ENCODE results near the gene RICTOR. TPM values are rescaled to one million over a fixed set of nuclear protein-coding genes. Genes with fewer than 3 reads are reported as not detected.

The RICTOR gene
- total RNA-seq, 2 donors from 2014 or later: 21.5 to 36.8 TPM

- WGBS: 89% methylated on average over 4 of the region's 4 CpGs
- Histone ChIP-seq H3K27me3 (replicated peaks; ENCODE audit: insufficient read depth) (no peaks in the 10 kb centered on the region), H3K36me3 (peaks cover 0 to 9% of the 10 kb centered on the region in 2 donors), H3K27ac (no peak overlapping the region), H3K4me1 (replicated peaks) (no peaks in the 10 kb centered on the region), H3K4me3 (no peak overlapping the region), H3K9me3 (no peaks in the 10 kb centered on the region)
- TF ChIP-seq CTCF (IDR thresholded peaks at IDR 0.05) (no peak), POLR2AphosphoS5 (IDR thresholded peaks at IDR 0.05) (no peak), POLR2A (IDR thresholded peaks at IDR 0.05) (no peak)
- DNase-seq (ENCODE audit: low spot score): no peak
- intact Hi-C loops (cut with DNase I): no loop called here
Observed at GRCh38 chr5:38944282-38944681, 129.9 kb downstream of the RICTOR start.

GRCh38 chr5:38941912-38942311 is 132.3 kb downstream of the RICTOR start:
- H3K4me1 ChIP-seq (replicated peaks): no peaks in the 10 kb centered on the region
- 97% methylated on average over 2 of the region's 2 CpGs for WGBS
- H3K27ac ChIP-seq: no peak overlapping the region
- no peak for DNase-seq (ENCODE audit: low spot score)
- no peaks in the 10 kb centered on the region for H3K27me3 ChIP-seq (replicated peaks; ENCODE audit: insufficient read depth)
- no peak overlapping the region for H3K4me3 ChIP-seq
- no peaks in the 10 kb centered on the region for H3K9me3 ChIP-seq
- peaks cover 0 to 9% of the 10 kb centered on the region in 2 donors for H3K36me3 ChIP-seq
- no peak for TF ChIP-seq POLR2AphosphoS5 (IDR thresholded peaks at IDR 0.05)
- no peak for TF ChIP-seq CTCF (IDR thresholded peaks at IDR 0.05)
- no peak for TF ChIP-seq POLR2A (IDR thresholded peaks at IDR 0.05)
- intact Hi-C loops (cut with DNase I): no loop called here

GRCh38 chr5:38940230-38940858 is 133.9 kb downstream of the RICTOR start:
- H3K27me3 ChIP-seq (replicated peaks; ENCODE audit: insufficient read depth): no peaks in the 10 kb centered on the region
- H3K4me1 ChIP-seq (replicated peaks): no peaks in the 10 kb centered on the region
- peaks cover 0 to 9% of the 10 kb centered on the region in 2 donors for H3K36me3 ChIP-seq
- H3K9me3 ChIP-seq: no peaks in the 10 kb centered on the region
- H3K4me3 ChIP-seq: no peak overlapping the region
- TF ChIP-seq CTCF (IDR thresholded peaks at IDR 0.05) (no peak), POLR2AphosphoS5 (IDR thresholded peaks at IDR 0.05) (no peak), POLR2A (IDR thresholded peaks at IDR 0.05) (no peak)
- intact Hi-C loops (cut with DNase I): no loop called here
- DNase-seq (ENCODE audit: low spot score): no peak
- H3K27ac ChIP-seq: no peak overlapping the region
- 56% methylated on average over 2 of the region's 2 CpGs for WGBS

GRCh38 chr5:38938973-38939372 is 135.2 kb downstream of the RICTOR start:
- Histone ChIP-seq H3K9me3 (no peaks in the 10 kb centered on the region), H3K27ac (no peak overlapping the region), H3K4me3 (no peak overlapping the region), H3K36me3 (peaks cover 0 to 9% of the 10 kb centered on the region in 2 donors), H3K27me3 (replicated peaks; ENCODE audit: insufficient read depth) (no peaks in the 10 kb centered on the region), H3K4me1 (replicated peaks) (no peaks in the 10 kb centered on the region)
- no peak for DNase-seq (ENCODE audit: low spot score)
- TF ChIP-seq POLR2AphosphoS5 (IDR thresholded peaks at IDR 0.05) (no peak), CTCF (IDR thresholded peaks at IDR 0.05) (no peak), POLR2A (IDR thresholded peaks at IDR 0.05) (no peak)
- 45% methylated on average over 1 of the region's 1 CpG for WGBS
- intact Hi-C loops (cut with DNase I): no loop called here

GRCh38 chr5:38938424-38938823 is 135.8 kb downstream of the RICTOR start:
- no peak overlapping the region for H3K4me3 ChIP-seq
- 78% methylated on average over 1 of the region's 1 CpG for WGBS
- DNase-seq (ENCODE audit: low spot score): no peak
- H3K36me3 ChIP-seq: peaks cover 0 to 9% of the 10 kb centered on the region in 2 donors
- TF ChIP-seq POLR2AphosphoS5 (IDR thresholded peaks at IDR 0.05): no peak
- TF ChIP-seq CTCF (IDR thresholded peaks at IDR 0.05): no peak
- TF ChIP-seq POLR2A (IDR thresholded peaks at IDR 0.05): no peak
- no peaks in the 10 kb centered on the region for H3K27me3 ChIP-seq (replicated peaks; ENCODE audit: insufficient read depth)
- no peak overlapping the region for H3K27ac ChIP-seq
- no peaks in the 10 kb centered on the region for H3K4me1 ChIP-seq (replicated peaks)
- intact Hi-C loops (cut with DNase I): no loop called here
- H3K9me3 ChIP-seq: no peaks in the 10 kb centered on the region
